Smooth muscle cell (in vitro differentiated cells): ENCODE measurements around the gene FBXO44. TPM values are rescaled to one million over a fixed set of nuclear protein-coding genes. Genes with fewer than 3 reads are reported as not detected.

ENCODE experiments used
- DNase-seq: peaks from one replicate; lab custom pipeline; 2025; ENCODE audit not compliant: unreplicated experiment; lab: John Stamatoyannopoulos, UW
- H2AFZ ChIP-seq: fragments of 200-600 bp; sonication (generic); 2 replicates; pipeline ENCODE4 v1.6.0; 2016; ENCODE audit warnings: antibody characterized with exemption, low read depth, mild to moderate bottlenecking
- H3F3A ChIP-seq: fragments of 200-600 bp; sonication (generic); 2 replicates; pipeline ENCODE4 v1.6.0; 2017; ENCODE audit warnings: antibody characterized with exemption, low read depth
- H3K27ac ChIP-seq: fragments of 200-600 bp; sonication (generic); 2 replicates; pipeline ENCODE4 v1.5.1; 2016; ENCODE audit warnings: low read depth, mild to moderate bottlenecking
- H3K27me3 ChIP-seq: fragments of 200-600 bp; sonication (generic); 2 replicates; pipeline ENCODE4 v1.6.1; 2016; ENCODE audit warnings: low read depth, mild to moderate bottlenecking
- H3K36me3 ChIP-seq: fragments of 200-600 bp; sonication (generic); 2 replicates; pipeline ENCODE4 v1.5.1; 2016; ENCODE audit warnings: low read depth
- H3K4me1 ChIP-seq: fragments of 200-600 bp; sonication (generic); 2 replicates; pipeline ENCODE4 v1.5.1; 2016; ENCODE audit warnings: low read depth
- H3K4me2 ChIP-seq: fragments of 200-600 bp; sonication (generic); 2 replicates; pipeline ENCODE4 v1.6.0; 2016; ENCODE audit warnings: mild to moderate bottlenecking
- H3K4me3 ChIP-seq: fragments of 200-600 bp; sonication (generic); 2 replicates; pipeline ENCODE4 v1.5.1; 2016; ENCODE audit warnings: mild to moderate bottlenecking
- H3K79me2 ChIP-seq: fragments of 200-600 bp; sonication (generic); 2 replicates; pipeline ENCODE4 v1.6.0; 2016; ENCODE audit warnings: low read depth, mild to moderate bottlenecking
- H3K9ac ChIP-seq: fragments of 200-600 bp; sonication (generic); 2 replicates; pipeline ENCODE4 v1.6.0; 2016; ENCODE audit warnings: low read depth
- H3K9me3 ChIP-seq: fragments of 200-600 bp; sonication (generic); replicated peaks from 2 replicates; pipeline ENCODE4 v1.5.1; 2016; ENCODE audit warnings: low read depth
- H4K20me1 ChIP-seq: fragments of 200-600 bp; sonication (generic); 2 replicates; pipeline ENCODE4 v1.6.0; 2016; ENCODE audit warnings: low read depth
- WGBS: methylation state at CpG from one replicate; pipeline ENCODE4 v1.1.7; 2016; ENCODE audit warnings: low lambda C conversion rate; 5-methylcytosine and 5-hydroxymethylcytosine counted together
- polyA plus RNA-seq: library from polyadenylated mRNA; unstranded; fragments of >200 nt; fragmentation: Nextera tagmentation; extraction: Ambion mirVana; gene quantifications from 2 replicates; pipeline ENCODE4 v1.2.1, GENCODE V29; 2016
- total RNA-seq: library from RNA; depleted of rRNA; stranded (reverse); fragments of >200 nt; gene quantifications from 2 replicates; pipeline ENCODE4 v1.2.3, GENCODE V29; 2014
- TF ChIP-seq, protein P1 (sequence below): fragments of 200-600 bp; sonication (generic); IDR thresholded peaks from 2 replicates; pipeline ENCODE4 v1.5.1; 2017; ENCODE audit warnings: borderline replicate concordance, mild to moderate bottlenecking, antibody characterized with exemption; ENCODE audit not compliant: insufficient read depth, poor library complexity, severe bottlenecking

Gene FBXO44
- total and polyA plus RNA-seq, 2 experiments from 2014 or later, result 9.0 to 16.2 TPM

DNA sequence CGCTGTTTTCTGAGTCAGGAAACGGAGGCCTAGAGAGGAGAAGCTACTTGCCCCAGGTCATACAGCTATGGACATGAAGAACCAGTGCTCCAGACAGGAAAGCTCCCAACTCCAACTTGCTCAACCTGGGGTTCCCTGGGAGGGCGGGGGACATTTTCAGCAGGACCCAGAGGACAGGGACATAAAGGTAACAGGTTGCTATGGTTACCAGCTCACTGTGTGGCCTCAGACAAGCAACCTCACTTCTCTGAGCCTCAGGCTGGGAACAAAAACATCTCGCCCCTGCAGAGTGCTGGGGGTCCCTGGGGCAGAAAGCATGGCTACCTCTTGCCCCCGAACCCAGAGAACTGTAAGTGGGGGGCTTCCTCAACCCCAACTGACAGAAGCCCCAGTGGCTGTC lies 16.6 kb upstream of the FBXO44 start:
- TF ChIP-seq, protein P1, sequence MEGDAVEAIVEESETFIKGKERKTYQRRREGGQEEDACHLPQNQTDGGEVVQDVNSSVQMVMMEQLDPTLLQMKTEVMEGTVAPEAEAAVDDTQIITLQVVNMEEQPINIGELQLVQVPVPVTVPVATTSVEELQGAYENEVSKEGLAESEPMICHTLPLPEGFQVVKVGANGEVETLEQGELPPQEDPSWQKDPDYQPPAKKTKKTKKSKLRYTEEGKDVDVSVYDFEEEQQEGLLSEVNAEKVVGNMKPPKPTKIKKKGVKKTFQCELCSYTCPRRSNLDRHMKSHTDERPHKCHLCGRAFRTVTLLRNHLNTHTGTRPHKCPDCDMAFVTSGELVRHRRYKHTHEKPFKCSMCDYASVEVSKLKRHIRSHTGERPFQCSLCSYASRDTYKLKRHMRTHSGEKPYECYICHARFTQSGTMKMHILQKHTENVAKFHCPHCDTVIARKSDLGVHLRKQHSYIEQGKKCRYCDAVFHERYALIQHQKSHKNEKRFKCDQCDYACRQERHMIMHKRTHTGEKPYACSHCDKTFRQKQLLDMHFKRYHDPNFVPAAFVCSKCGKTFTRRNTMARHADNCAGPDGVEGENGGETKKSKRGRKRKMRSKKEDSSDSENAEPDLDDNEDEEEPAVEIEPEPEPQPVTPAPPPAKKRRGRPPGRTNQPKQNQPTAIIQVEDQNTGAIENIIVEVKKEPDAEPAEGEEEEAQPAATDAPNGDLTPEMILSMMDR, result no peak
- Histone ChIP-seq H3K79me2 (no peaks in the 10 kb centered on the region), H3K9me3 (no peaks in the 10 kb centered on the region), H4K20me1 (no peaks in the 10 kb centered on the region), H3K4me2 (no peak overlapping the region), H3K4me3 (no peak overlapping the region), H3K9ac (no peak overlapping the region), H2AFZ (no peak overlapping the region), H3F3A (no peaks in the 10 kb centered on the region), H3K27ac (no peak overlapping the region), H3K27me3 (no peaks in the 10 kb centered on the region), H3K4me1 (no peaks in the 10 kb centered on the region), H3K36me3 (no peaks in the 10 kb centered on the region)
- 68% methylated on average over 5 of the region's 5 CpGs for WGBS
- DNase-seq, result no peak

DNA sequence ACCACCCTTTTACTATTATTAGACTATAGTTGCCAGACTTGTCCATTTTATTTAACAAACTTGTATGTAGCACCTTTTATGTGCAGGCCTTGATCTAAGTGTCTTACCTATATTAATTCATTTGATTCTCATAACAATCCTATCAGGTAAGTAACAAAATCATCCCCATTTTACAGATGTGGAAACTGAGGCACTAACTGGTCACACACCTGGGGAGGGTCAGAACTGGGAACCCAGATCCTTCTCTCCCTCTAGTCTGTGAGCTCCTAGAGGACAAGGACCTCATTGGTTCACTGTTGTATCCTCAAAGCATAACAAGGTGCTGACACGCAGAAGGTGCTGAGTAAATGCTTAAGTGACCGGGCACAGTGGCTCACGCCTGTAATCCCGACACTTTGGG lies 15.3 kb upstream of the FBXO44 start:
- Histone ChIP-seq H3K9ac (no peak overlapping the region), H3K36me3 (no peaks in the 10 kb centered on the region), H3K9me3 (no peaks in the 10 kb centered on the region), H3K4me3 (no peak overlapping the region), H3F3A (no peaks in the 10 kb centered on the region), H3K79me2 (no peaks in the 10 kb centered on the region), H3K27me3 (no peaks in the 10 kb centered on the region), H3K4me1 (no peaks in the 10 kb centered on the region), H3K27ac (no peak overlapping the region), H3K4me2 (no peak overlapping the region), H2AFZ (no peak overlapping the region), H4K20me1 (no peaks in the 10 kb centered on the region)
- TF ChIP-seq, protein P1, result no peak
- DNase-seq, result no peak
- 95% methylated on average over 4 of the region's 4 CpGs for WGBS

DNA sequence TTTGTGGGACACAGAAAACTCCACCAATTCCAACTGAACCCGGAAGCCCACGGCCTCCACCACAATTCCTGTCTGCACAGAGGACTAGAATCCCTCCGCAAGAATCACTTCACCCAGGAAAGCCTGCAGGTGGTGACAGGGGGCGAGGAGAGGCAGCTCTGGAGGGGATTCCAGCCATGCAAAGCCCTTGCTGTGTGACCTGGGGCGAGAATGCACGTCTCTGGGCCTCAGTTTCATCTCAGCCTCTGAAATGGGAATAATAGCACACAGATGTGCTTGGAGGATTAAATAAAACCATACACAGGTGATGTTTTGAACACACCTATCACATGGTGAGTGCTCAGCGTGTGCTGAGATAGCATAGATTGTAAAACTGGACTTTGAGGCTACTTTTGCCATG lies 14.6 kb upstream of the FBXO44 start:
- 83% methylated on average over 7 of the region's 7 CpGs for WGBS

DNA sequence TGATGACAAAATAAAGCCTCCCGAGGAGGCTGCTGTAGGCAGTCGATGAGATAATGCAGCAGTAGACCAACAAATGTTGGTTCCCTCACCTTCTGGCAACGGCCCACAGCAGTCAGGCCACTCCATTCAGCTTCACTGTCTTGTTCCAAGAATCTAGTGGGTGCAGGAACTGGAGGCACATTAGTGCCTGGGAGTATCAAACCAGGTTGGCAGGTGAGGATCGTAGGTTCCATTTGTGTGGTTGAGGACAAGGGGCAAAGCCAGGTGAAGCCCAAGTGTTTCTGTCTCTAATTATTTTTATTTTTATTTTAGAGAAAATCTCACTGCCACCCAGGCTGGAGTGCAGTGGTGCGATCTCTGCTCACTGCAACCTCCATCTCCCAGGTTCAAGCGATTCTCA lies 13.7 kb upstream of the FBXO44 start:
- H2AFZ ChIP-seq, result no peak overlapping the region
- no peak overlapping the region for H3K27ac ChIP-seq
- H3K79me2 ChIP-seq, result no peaks in the 10 kb centered on the region
- no peaks in the 10 kb centered on the region for H3K27me3 ChIP-seq
- H3K36me3 ChIP-seq, result no peaks in the 10 kb centered on the region
- no peak overlapping the region for H3K4me2 ChIP-seq
- no peak overlapping the region for H3K4me3 ChIP-seq
- 86% methylated on average over 6 of the region's 6 CpGs for WGBS
- no peak overlapping the region for H3K9ac ChIP-seq
- H3K4me1 ChIP-seq, result no peaks in the 10 kb centered on the region
- TF ChIP-seq, protein P1, result no peak
- H4K20me1 ChIP-seq, result no peaks in the 10 kb centered on the region
- no peaks in the 10 kb centered on the region for H3F3A ChIP-seq
- H3K9me3 ChIP-seq, result no peaks in the 10 kb centered on the region
- no peak for DNase-seq

More for the DNA sequence above, 14.6 kb upstream of the FBXO44 start:
- H3K4me2 ChIP-seq, result no peak overlapping the region
- H3K9ac ChIP-seq, result no peak overlapping the region
- DNase-seq, result no peak
- H3K27me3 ChIP-seq, result no peaks in the 10 kb centered on the region
- H3K27ac ChIP-seq, result no peak overlapping the region
- no peaks in the 10 kb centered on the region for H3K4me1 ChIP-seq
- no peak overlapping the region for H2AFZ ChIP-seq
- H3K36me3 ChIP-seq, result no peaks in the 10 kb centered on the region
- TF ChIP-seq, protein P1, result no peak
- no peak overlapping the region for H3K4me3 ChIP-seq
- no peaks in the 10 kb centered on the region for H3F3A ChIP-seq
- no peaks in the 10 kb centered on the region for H3K79me2 ChIP-seq
- H3K9me3 ChIP-seq, result no peaks in the 10 kb centered on the region
- no peaks in the 10 kb centered on the region for H4K20me1 ChIP-seq
